DND-41 (cell line): ENCODE measurements around the gene PRR7.

Experiments
- ATAC-seq: fragments of 200-7000 bp; cut with Tn5 transposase; 3 replicates; pipeline ENCODE4 v1.9.1; 2021; ENCODE audit warnings: low read depth; ENCODE audit not compliant: insufficient read depth
- DNase-seq: peaks from one replicate; pipeline ENCODE4 v3.0.0-alpha.2; 2020
- H2AFZ ChIP-seq: 2 replicates; pipeline ENCODE4 v1.6.0; 2012; ENCODE audit warnings: low read depth, low read length
- H3K27ac ChIP-seq: 2 replicates; pipeline ENCODE4 v1.5.1; 2012; ENCODE audit warnings: low read length, inconsistent platforms
- H3K27me3 ChIP-seq: fragments of 200-600 bp; sonication (generic); 2 replicates; pipeline ENCODE4 v1.6.0; 2012; ENCODE audit warnings: low read length, mild to moderate bottlenecking, inconsistent platforms; ENCODE audit not compliant: insufficient read depth, poor library complexity
- H3K36me3 ChIP-seq: 2 replicates; pipeline ENCODE4 v1.5.1; 2012; ENCODE audit warnings: low read length, inconsistent platforms; ENCODE audit not compliant: insufficient read depth
- H3K4me1 ChIP-seq: 2 replicates; pipeline ENCODE4 v1.5.1; 2012; ENCODE audit warnings: mild to moderate bottlenecking, low read length; ENCODE audit not compliant: insufficient read depth
- H3K4me2 ChIP-seq: 2 replicates; pipeline ENCODE4 v1.6.0; 2012; ENCODE audit warnings: mild to moderate bottlenecking, moderate library complexity, low read length, inconsistent platforms; ENCODE audit not compliant: insufficient read depth
- H3K4me3 ChIP-seq, 2 experiments: fragments of 200-600 bp in 1 of 2; shearing (Covaris generic) in 1 of 2; 2 replicates each; pipeline ENCODE4 v1.5.1; 2012 to 2016; ENCODE audit warnings: inconsistent platforms in 2 of 2, low read length in 2 of 2, mild to moderate bottlenecking in 2 of 2, low read depth in 1 of 2, moderate library complexity in 1 of 2
- H3K79me2 ChIP-seq: 2 replicates; pipeline ENCODE4 v1.6.0; 2012; ENCODE audit warnings: low read length, inconsistent platforms; ENCODE audit not compliant: insufficient read depth
- H3K9ac ChIP-seq: 2 replicates; pipeline ENCODE4 v1.6.0; 2012; ENCODE audit warnings: low read depth, mild to moderate bottlenecking, inconsistent platforms, low read length, moderate library complexity
- H3K9me3 ChIP-seq: 2 replicates; pipeline ENCODE4 v1.5.1; 2012; ENCODE audit warnings: low read length, moderate library complexity, mild to moderate bottlenecking, inconsistent platforms; ENCODE audit not compliant: insufficient read depth, severe bottlenecking
- H4K20me1 ChIP-seq: 2 replicates; pipeline ENCODE4 v1.6.0; 2012; ENCODE audit warnings: low read length; ENCODE audit not compliant: insufficient read depth
- EZH2 ChIP-seq: IDR thresholded peaks from 3 replicates; pipeline ENCODE4 v1.6.1; 2012; ENCODE audit warnings: borderline replicate concordance, low read depth, mild to moderate bottlenecking, moderate library complexity, low read length, inconsistent platforms; ENCODE audit not compliant: severe bottlenecking
- TF ChIP-seq, protein P1 (sequence below): IDR thresholded peaks from 2 replicates; pipeline ENCODE4 v1.5.1; 2012; ENCODE audit warnings: borderline replicate concordance, low read length, moderate library complexity, mild to moderate bottlenecking; ENCODE audit not compliant: poor library complexity, severe bottlenecking; ENCODE audit errors: extremely low read depth

Gene PRR7

GRCh38 chr5:177425196-177425800 is 21.3 kb upstream of the PRR7 start:
- H4K20me1 ChIP-seq = peaks cover 33% of the 10 kb centered on the region
- peak overlapping the region; percentile 21 to 63; a peak in 3 of 4 replicates for H3K4me3 ChIP-seq
- H3K79me2 ChIP-seq = peaks cover 37% of the 10 kb centered on the region
- peak overlapping the region; percentile 89 for H3K4me2 ChIP-seq
- H2AFZ ChIP-seq = peak overlapping the region; percentile 72
- H3K4me1 ChIP-seq = peaks cover 44% of the 10 kb centered on the region
- H3K9ac ChIP-seq = peak overlapping the region; percentile 59
- TF ChIP-seq EZH2 = no peak
- TF ChIP-seq, protein P1, sequence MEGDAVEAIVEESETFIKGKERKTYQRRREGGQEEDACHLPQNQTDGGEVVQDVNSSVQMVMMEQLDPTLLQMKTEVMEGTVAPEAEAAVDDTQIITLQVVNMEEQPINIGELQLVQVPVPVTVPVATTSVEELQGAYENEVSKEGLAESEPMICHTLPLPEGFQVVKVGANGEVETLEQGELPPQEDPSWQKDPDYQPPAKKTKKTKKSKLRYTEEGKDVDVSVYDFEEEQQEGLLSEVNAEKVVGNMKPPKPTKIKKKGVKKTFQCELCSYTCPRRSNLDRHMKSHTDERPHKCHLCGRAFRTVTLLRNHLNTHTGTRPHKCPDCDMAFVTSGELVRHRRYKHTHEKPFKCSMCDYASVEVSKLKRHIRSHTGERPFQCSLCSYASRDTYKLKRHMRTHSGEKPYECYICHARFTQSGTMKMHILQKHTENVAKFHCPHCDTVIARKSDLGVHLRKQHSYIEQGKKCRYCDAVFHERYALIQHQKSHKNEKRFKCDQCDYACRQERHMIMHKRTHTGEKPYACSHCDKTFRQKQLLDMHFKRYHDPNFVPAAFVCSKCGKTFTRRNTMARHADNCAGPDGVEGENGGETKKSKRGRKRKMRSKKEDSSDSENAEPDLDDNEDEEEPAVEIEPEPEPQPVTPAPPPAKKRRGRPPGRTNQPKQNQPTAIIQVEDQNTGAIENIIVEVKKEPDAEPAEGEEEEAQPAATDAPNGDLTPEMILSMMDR = no peak
- H3K27me3 ChIP-seq = no peaks in the 10 kb centered on the region
- ATAC-seq (peak; percentile 1), DNase-seq (no peak)
- H3K27ac ChIP-seq = peak overlapping the region; percentile 85
- peaks cover 9% of the 10 kb centered on the region for H3K36me3 ChIP-seq
- H3K9me3 ChIP-seq = no peaks in the 10 kb centered on the region

GRCh38 chr5:177425801-177426565 is 20.6 kb upstream of the PRR7 start:
- peak; percentile 100 for DNase-seq
- peak overlapping the region; percentile 85 for H3K27ac ChIP-seq
- H3K9me3 ChIP-seq = no peaks in the 10 kb centered on the region
- H3K27me3 ChIP-seq = no peaks in the 10 kb centered on the region
- H3K4me3 ChIP-seq = peak overlapping the region; percentile 21 to 63; a peak in 3 of 4 replicates
- peak overlapping the region; percentile 72 for H2AFZ ChIP-seq
- TF ChIP-seq EZH2 = no peak
- TF ChIP-seq, protein P1 = no peak
- H3K9ac ChIP-seq = peak overlapping the region; percentile 59
- H3K4me2 ChIP-seq = peak overlapping the region; percentile 89
- H4K20me1 ChIP-seq = peaks cover 40% of the 10 kb centered on the region
- H3K36me3 ChIP-seq = peaks cover 16% of the 10 kb centered on the region
- peaks cover 44% of the 10 kb centered on the region for H3K79me2 ChIP-seq
- peaks cover 51% of the 10 kb centered on the region for H3K4me1 ChIP-seq
- ATAC-seq = peak; percentile 86

DNA sequence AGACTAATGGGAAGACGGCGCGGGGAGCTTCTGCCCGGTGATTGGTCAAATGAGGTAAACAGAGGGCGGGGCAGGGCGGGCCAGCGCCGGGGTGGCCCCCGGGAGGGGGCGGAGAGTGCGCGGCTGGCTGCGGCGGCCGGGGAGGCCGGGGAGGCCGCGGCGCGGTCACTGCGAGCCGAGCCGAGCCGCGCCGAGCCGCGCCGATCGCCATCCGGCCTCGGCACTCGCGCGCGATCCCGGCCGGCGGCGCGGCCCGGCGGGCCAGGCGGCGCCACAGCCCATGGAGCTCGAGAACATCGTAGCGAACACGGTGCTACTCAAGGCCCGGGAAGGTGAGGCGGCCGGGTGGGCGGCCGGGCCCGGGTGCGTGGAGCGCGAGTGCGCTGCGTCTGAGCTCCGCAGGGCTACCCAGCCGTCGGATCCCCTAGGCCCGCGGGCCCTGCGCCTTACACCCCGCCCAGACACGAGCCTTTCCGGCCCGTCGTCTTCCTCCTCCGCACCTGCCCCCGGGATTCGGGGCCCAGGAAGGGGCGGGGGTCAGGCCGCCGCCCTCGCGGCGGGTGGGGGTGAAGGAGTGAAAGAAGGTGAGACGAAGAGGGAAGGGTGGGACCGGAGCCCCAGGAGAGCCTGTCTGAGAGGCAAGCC is 19.9 kb upstream of the PRR7 start, which contains the start of gene GRK6:
GRK6 (plus strand) TSS at position 111 of the 645 bp plus-strand sequence; CDS start at position 281, 170 bp downstream.
- peaks cover 23% of the 10 kb centered on the region for H3K36me3 ChIP-seq
- peak within 1 kb of the TSS; percentile 92 for H3K9ac ChIP-seq
- peak; percentile 76 for DNase-seq
- H3K4me1 ChIP-seq = peaks cover 58% of the 10 kb centered on the region
- TF ChIP-seq, protein P1 = no peak
- no peak for TF ChIP-seq EZH2
- H3K4me2 ChIP-seq = peak within 1 kb of the TSS; percentile 100
- H3K79me2 ChIP-seq = peaks cover 45% of the 10 kb centered on the region
- no peaks in the 10 kb centered on the region for H3K27me3 ChIP-seq
- H2AFZ ChIP-seq = peak within 1 kb of the TSS; percentile 72
- ATAC-seq = no peak; the same call in 2 of the 3 replicates
- peak within 1 kb of the TSS; percentile 87 for H3K27ac ChIP-seq
- H4K20me1 ChIP-seq = peaks cover 47% of the 10 kb centered on the region
- peak within 1 kb of the TSS; percentile 79 to 94 for H3K4me3 ChIP-seq
- no peaks in the 10 kb centered on the region for H3K9me3 ChIP-seq
